Right renal cortex interstitium (tissue), 3 donors: ENCODE results near the gene LRFN2. TPM values are rescaled to one million over a fixed set of nuclear protein-coding genes. Genes with fewer than 3 reads are reported as not detected.

Experiments used
- DNase-seq, 3 donors: peaks; one replicate each; pipeline ENCODE4 v3.0.0-alpha.2; 2013; ENCODE audit warnings: low read depth in 3 of 3, low spot score in 2 of 3
- polyA plus RNA-seq, 3 donors: library from polyadenylated mRNA; unstranded; fragments of 120-200 nt; gene quantifications; one replicate each; pipeline ENCODE4 v1.2.1, GENCODE V29; 2013; ENCODE audit not compliant: insufficient read length in 3 of 3

LRFN2 gene
- polyA plus RNA-seq, 3 donors, result 1.0 to 1.2 (median 1.1) TPM

- peak; percentile 44 to 53 (median 53) for DNase-seq
These were observed 101.9 kb downstream of the LRFN2 start for GRCh38 chr6:40485300-40485699.

- DNase-seq, result no peak
These were observed 103.1 kb downstream of the LRFN2 start for GRCh38 chr6:40484066-40484465.

DNA sequence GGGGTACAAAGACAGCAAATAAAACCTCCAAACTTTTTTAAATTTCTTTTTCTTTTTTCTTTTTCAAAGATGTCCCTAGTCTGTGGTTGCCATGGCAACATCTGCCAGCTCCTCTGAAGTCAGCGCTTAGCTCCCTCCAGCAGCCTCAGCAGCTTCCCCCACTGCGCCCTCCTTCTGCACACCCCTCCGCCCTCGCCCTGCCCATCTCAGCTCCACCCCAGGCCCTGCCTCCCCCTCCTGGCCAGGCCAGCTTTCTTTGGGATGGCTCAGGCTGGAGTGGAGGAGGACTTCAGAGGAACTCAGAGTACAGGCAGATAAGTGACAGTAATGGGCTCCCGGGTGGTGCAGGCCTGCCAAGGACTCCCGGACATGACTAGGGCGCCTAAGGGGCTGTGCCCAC is 104.6 kb downstream of the LRFN2 start:
- DNase-seq, result no peak

DNA sequence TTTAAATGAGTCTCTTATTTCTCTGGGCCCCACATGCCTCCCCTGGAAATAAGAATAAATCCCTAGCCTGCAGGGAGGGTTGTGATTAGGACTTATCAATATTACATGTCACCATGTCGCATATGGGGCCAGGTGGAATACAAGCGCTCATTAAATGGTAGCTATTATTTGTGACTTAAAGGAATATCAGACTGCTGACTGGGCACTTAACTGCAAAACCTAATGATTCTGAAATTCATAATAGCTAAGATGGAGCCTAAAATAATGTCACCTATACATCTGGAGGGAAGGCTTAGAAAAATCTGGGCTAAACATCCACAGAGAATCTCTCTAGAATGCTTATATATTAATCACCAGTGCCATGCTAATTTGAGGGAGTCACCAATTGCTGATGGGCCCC is 106.5 kb downstream of the LRFN2 start:
- DNase-seq, result no peak

DNA sequence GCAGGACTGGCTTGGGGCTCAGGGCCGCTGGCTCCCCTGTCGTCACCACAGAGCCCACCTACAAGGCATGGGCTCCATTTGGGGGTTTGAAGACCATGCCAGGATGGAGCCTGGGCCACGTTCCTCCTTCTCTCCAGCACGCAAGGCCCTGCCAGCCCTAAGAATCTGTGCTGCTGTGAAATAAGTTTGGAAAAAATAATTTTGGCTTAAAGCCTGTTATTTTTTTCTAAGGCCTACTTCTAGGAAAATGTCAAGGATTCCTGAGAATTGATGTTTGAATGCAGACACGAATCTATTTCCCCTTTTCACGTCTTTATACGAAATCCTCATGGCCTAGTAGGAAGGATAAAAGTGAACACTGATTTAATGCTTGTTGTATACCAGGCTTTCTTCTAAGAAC is 107.5 kb downstream of the LRFN2 start:
- no peak for DNase-seq

DNA sequence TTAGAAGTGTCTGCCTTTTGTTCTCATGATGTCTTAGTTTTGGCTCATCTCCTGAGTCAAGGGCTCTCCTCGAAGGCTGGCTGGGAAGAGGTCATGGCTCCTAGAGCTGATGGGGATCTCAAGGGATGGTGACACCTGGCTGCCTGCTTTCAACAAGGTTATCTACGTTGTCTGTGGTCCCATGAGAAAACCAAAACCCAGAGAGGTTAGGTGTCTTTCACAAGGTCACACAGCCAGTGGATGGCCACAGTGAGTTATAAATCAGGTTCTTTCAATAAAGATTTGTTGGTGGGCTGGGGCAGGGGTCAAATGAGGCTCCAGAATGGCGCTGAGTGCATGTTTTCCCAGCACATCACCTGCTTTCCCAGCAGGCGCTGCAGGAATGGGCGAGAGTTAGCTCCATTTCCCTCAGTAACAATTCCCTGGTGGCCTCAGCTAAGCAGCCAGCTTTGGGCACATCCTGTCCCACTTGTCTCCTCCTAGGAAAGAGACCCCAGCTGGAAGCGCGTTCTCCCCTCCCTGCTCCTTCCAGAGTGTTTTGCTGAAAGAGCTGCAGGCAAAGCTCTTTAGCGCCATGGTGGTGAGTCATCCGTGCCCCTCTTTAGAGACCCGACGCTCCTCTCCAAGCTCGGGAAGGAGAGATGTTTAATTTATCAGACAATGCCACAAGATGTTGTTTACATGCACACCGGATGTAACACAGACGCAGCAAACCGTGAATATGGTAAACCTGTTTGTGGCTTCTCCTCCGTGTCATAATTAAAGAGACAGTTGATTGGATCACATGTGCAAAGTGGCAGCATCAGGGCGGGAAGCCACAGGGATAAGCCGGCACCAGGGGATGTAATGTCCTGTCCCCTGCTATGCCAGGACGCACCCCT is 109.7 kb downstream of the LRFN2 start:
- DNase-seq, result no peak

DNA sequence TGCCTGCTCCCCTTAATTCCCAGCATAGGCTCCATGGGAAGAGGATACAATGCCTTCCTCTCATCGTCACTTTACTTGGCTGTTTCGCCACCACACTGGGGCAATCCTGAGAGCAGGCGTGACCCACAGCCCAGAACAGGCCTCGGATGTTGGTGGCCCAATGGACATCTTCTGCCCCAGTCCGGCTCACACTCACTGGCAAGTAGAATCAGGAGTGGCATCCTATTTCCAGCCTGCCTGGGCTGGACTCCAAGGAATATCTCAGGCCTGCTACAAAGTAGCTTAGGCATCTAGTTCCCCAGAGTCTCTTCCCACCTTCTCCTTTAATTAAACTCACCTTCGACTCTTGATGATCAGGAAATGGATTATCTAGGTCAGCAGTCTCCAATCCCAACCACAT is 110.5 kb downstream of the LRFN2 start:
- DNase-seq, result no peak

GRCh38 chr6:40474937-40475336 is 112.2 kb downstream of the LRFN2 start:
- no peak for DNase-seq

- no peak for DNase-seq
These were observed 114.1 kb downstream of the LRFN2 start for GRCh38 chr6:40473026-40473425.

DNA sequence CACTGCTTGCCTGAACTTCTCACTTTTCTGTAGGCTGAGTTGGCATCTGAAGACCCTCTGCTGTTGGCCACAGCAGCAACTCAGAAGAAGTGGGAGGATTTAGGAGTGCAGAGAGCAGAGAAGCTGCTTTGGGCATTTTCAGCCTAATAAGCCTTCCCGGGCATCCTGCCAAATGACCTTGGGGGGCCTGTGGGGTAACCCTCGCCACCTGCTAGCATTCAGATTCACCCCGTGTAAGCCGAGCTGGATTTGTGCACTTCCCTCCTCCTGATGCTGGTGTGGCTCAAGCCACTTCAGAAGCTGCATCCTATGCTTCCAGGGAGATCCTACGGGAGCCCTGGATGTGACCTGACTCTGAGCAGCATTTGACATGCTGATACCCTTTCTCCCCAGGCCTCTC is 114.8 kb downstream of the LRFN2 start:
- DNase-seq, result no peak

GRCh38 chr6:40471243-40471642 is 115.9 kb downstream of the LRFN2 start:
- DNase-seq, result no peak

- DNase-seq, result no peak
These were observed 117.8 kb downstream of the LRFN2 start for GRCh38 chr6:40469323-40469722.

GRCh38 chr6:40466986-40467539 is 120.1 kb downstream of the LRFN2 start:
- DNase-seq, result no peak

DNA sequence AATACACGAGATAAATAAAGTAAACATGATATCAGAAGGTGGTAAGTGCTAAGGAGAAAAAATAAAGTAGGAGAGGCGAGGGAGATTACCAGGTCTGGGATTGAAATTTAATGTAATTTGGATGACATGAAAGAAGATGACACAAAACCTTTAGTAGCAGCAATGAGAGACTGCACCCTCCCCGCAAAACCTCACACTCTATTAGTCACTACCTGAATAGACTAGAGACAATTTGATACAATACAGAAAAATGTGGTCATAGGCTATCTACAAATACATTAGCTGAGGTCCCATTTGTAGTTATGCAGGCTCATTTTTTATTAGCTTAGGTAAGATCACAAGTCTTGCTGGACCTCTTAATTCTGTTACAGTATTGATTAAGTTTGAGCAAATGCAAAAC is 125.5 kb downstream of the LRFN2 start:
- DNase-seq, result no peak

GRCh38 chr6:40460380-40460779 is 126.8 kb downstream of the LRFN2 start:
- DNase-seq, result no peak

DNA sequence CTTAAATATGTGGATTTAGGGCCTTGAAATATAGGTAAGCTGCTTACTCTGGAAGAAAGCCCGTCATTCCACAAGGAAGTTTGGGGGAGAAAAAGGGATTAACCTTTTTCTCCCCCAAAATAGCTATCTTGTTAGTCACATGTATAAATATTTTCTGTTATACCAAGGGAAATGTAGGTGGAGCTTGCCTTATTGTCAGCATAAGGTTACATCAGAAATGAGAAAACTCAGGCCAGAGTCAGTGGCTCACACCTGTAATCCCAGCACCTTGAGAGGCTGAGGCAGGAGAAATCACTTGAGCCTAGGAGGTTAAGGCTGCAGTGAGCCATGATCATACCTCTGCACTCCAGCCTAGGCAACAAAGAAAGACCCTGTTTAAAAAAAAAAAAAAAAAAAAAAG is 129.9 kb downstream of the LRFN2 start:
- DNase-seq, result no peak

DNA sequence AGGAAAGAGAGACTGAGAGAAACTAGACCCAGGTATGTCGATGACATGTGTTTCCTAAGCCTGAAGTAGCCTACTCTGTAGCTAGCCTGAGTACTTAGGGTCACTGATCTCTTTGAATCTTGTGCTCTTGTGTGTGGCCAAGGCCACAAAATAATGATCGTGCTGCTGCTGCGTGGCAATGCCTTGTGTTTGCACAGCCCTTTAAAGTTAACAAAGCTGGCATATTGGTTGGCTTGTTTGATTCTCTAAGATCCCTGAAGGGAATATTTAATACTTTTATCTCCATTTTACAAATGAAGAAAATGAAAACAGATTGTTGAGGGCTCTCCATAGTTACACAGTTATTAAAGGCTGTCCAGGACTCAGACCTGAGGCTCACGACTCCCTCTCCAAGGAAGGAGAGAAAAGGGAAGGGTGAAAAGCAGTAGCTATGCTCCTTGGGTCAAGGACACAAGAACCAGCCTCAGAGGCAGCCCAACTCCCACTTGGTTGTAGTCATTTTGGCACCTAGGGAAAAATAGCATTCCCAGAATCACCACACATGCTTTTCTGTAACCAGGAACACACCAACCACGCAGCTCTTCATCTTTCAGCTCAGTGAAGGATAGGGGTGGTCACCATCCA is 130.7 kb downstream of the LRFN2 start:
- no peak for DNase-seq

DNA sequence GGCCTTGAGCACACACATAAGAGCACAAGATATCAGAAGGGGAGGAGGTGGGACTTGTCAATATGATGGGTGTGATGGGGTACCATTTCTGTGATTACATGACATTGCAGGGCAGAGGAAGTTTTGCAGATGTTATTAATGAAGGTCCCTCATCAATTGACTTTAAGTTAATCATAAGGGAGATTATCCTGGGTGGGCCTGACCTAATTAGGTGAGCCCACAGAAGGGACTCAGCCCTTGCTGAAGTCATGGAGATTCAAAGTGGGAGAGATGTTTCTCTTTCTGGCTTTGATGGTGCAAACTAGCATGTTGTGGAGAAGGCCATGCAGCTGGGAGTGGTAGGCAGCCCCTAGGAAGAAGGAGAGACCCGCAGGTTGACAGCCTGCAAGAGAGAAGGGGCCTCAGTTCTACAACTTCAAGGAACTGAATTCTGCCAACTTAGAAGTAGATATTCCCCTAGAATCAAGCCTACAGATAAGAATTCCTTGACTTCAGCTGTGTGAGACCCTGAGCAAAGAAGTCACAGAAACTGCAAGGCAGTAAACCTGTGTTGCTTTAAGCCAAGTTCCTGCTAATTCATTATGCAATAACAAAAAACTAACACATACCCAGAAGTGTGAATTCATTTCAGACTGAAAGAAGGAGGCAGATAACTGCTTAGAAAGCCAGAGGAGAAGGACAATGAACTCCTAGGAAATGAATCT is 131.3 kb downstream of the LRFN2 start:
- DNase-seq, result no peak

- no peak for DNase-seq
These were observed 136.7 kb downstream of the LRFN2 start for GRCh38 chr6:40450483-40450882.

DNA sequence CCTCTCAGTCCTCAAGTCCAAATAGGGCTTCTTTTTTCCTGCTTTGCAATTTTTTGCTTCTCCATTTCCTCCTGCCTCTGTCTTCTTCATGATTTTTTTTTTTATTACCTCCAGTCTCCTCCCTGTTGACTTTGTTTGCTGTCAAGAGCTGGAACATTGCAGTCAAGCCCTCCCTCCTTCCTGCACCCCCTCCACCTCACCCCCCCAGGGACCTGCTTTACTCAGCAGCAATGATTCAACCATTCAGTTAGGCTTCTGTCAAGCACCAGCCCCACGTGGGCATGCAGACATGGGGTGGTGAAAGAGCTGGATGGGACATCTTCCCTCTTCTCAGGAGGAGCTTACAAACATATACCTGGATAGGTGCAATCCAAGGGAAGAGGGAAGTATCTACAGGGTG is 142.4 kb downstream of the LRFN2 start:
- DNase-seq, result no peak

DNA sequence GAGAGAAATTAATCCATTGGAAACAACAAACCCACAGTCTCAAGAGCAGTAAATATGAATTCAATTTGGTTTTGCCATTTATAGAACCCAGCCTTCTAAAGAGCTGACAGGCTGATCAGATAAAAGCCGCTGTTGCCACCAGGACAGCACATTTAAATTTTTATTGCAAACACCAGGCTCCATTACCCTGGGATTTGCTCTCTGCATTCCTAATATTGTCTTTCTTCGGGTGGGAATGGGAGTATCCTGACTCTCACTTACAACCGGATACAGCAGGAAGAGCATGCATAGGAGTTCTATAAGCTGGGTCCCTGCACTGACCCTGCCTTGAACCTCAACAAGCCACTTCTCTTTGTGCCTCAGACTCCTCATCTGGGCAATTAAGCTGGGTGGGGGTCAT is 142.9 kb downstream of the LRFN2 start:
- no peak for DNase-seq
